Measurements from ENCODE around the gene DLG4.

The DLG4 gene

DNA sequence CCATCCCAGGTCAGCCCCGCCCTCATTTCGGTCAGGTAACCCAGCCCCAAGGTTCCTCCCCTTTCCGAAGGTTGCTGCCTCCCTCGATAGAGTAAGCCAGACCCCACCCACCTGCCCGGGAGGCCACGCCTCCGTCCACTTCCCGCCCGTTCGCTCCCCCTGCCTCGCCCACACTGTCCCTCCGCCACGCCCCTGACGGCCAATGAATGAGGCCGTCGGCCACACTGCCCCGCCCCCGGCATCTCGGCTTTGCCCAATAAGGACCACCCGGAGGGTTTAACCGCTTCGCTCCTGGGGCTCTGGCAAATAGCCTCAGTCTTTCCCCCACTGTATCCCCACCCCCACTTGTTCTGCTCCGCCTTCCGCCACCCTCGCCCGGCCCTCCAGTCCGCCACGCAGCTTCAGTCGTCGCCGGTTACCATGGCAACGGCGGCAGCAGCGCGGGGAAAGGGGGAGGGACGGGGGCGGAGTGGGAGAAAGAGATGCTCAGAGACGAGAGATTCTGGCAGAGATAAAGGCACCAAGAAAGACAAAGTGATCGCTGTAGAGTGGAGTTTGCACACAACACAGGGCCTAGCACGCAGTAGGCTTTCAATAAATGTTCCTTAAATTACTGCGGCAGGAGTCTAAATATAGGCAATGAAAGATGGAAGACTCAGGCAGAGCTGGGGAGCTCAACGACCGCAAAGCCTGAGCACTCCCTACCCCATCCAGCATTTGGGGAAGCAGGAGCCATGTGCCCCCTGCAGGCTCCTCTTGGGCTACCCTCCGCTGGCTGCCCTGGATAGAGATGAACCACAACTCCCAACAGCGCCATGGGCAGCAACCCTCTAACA, 5.1 kb downstream of the DLG4 start:
- H3K9ac ChIP-seq (ENCODE audit: low read length): no peak overlapping the region
- H3K4me1 ChIP-seq (ENCODE audit: control insufficient read depth, insufficient read depth, low read length): peaks cover 24% of the 10 kb centered on the region
- H3K27ac ChIP-seq (ENCODE audit: low read depth, low read length): peak overlapping the region; percentile 87
- H3K36me3 ChIP-seq (ENCODE audit: control insufficient read depth, insufficient read depth, low read length): no peaks in the 10 kb centered on the region
- H3K4me3 ChIP-seq (ENCODE audit: low read length): peak overlapping the region; percentile 67
- H3K27me3 ChIP-seq (ENCODE audit: control insufficient read depth, insufficient read depth, low read length): peaks cover 3% of the 10 kb centered on the region

- Histone ChIP-seq H3K36me3 (ENCODE audit: control insufficient read depth, insufficient read depth, low read length) (no peaks in the 10 kb centered on the region), H3K4me1 (ENCODE audit: control insufficient read depth, insufficient read depth, low read length) (peaks cover 21% of the 10 kb centered on the region), H3K27me3 (ENCODE audit: control insufficient read depth, insufficient read depth, low read length) (peaks cover 3% of the 10 kb centered on the region), H3K27ac (ENCODE audit: low read depth, low read length) (peak overlapping the region; percentile 87), H3K9ac (ENCODE audit: low read length) (no peak overlapping the region), H3K4me3 (ENCODE audit: low read length) (peak overlapping the region; percentile 67)
Observed at GRCh38 chr17:7213895-7214299, 5.7 kb downstream of the DLG4 start.

DNA sequence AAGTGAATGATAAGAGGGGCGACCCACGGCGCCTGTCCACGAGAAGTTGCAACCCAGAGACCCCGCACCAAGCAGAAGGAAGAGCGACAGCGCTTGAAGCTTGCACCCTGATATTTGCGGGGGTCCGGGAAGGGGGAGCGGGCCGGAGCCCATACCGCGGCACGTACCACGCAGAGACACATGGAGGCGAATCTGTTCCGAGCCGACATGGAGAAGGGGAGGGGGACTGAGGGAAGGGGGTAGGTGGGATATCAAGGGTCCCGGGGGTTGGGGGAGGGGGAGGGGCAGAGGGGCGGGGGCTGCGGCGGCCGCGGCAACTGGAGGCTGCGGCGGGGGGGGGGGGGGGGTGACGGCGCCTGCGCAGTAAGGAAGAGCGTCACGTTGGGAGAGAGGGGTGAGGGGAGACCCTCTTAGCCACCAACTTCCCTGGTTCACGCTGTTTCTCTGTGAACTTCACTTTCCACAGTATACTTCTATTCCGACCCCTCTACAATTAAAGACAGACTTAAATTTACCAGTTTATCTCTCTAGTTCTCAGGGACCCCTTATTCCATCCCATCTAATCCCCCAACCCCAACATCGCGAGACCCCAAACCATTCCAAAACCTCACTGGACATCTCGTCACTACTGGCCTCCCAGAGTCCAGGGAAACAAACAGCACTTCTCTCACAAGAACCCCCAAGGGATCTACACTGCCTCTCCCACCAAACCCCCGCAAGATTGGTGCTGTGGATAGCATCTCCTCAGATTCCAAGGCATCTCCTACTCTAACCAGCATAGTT, 8.0 kb downstream of the DLG4 start:
- Histone ChIP-seq H3K4me1 (ENCODE audit: control insufficient read depth, insufficient read depth, low read length) (peaks cover 17% of the 10 kb centered on the region), H3K9ac (ENCODE audit: low read length) (no peak overlapping the region), H3K4me3 (ENCODE audit: low read length) (no peak overlapping the region), H3K27ac (ENCODE audit: low read depth, low read length) (no peak overlapping the region), H3K27me3 (ENCODE audit: control insufficient read depth, insufficient read depth, low read length) (peaks cover 3% of the 10 kb centered on the region), H3K36me3 (ENCODE audit: control insufficient read depth, insufficient read depth, low read length) (no peaks in the 10 kb centered on the region)

GRCh38 chr17:7208754-7209460, 10.7 kb downstream of the DLG4 start:
- no peak overlapping the region for H3K27ac ChIP-seq (ENCODE audit: low read depth, low read length)
- peaks cover 11% of the 10 kb centered on the region for H3K4me1 ChIP-seq (ENCODE audit: control insufficient read depth, insufficient read depth, low read length)
- no peak overlapping the region for H3K4me3 ChIP-seq (ENCODE audit: low read length)
- H3K36me3 ChIP-seq (ENCODE audit: control insufficient read depth, insufficient read depth, low read length): no peaks in the 10 kb centered on the region
- no peak overlapping the region for H3K9ac ChIP-seq (ENCODE audit: low read length)
- H3K27me3 ChIP-seq (ENCODE audit: control insufficient read depth, insufficient read depth, low read length): peaks cover under 1% of the 10 kb centered on the region

GRCh38 chr17:7208027-7208571, 11.5 kb downstream of the DLG4 start:
- Histone ChIP-seq H3K4me1 (ENCODE audit: control insufficient read depth, insufficient read depth, low read length) (peaks cover 7% of the 10 kb centered on the region), H3K4me3 (ENCODE audit: low read length) (no peak overlapping the region), H3K9ac (ENCODE audit: low read length) (no peak overlapping the region), H3K27me3 (ENCODE audit: control insufficient read depth, insufficient read depth, low read length) (no peaks in the 10 kb centered on the region), H3K36me3 (ENCODE audit: control insufficient read depth, insufficient read depth, low read length) (no peaks in the 10 kb centered on the region), H3K27ac (ENCODE audit: low read depth, low read length) (no peak overlapping the region)

GRCh38 chr17:7207120-7208001, 12.3 kb downstream of the DLG4 start:
- no peaks in the 10 kb centered on the region for H3K27me3 ChIP-seq (ENCODE audit: control insufficient read depth, insufficient read depth, low read length)
- peaks cover 7% of the 10 kb centered on the region for H3K4me1 ChIP-seq (ENCODE audit: control insufficient read depth, insufficient read depth, low read length)
- H3K36me3 ChIP-seq (ENCODE audit: control insufficient read depth, insufficient read depth, low read length): peaks cover 5% of the 10 kb centered on the region
- H3K27ac ChIP-seq (ENCODE audit: low read depth, low read length): no peak overlapping the region
- no peak overlapping the region for H3K4me3 ChIP-seq (ENCODE audit: low read length)
- H3K9ac ChIP-seq (ENCODE audit: low read length): no peak overlapping the region

DNA sequence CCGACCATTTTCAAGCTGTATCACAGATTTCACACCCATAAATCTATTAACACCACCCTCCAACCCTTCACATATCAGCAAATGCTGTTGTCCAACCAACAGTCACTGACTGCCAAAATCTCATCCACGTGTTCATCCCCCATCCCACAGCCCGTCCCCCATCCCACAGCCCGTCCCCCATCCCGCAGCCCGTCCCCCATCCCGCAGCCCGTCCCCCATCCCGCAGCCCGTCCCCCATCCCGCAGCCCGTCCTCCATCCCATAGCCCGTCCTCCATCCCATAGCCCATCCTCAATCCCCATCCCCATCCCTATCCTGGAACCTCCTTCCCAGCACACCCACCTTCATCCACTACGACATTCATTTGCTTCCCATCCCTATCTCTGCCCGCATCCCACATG, 14.1 kb downstream of the DLG4 start:
- H3K9ac ChIP-seq (ENCODE audit: low read length): no peak overlapping the region
- H3K27me3 ChIP-seq (ENCODE audit: control insufficient read depth, insufficient read depth, low read length): no peaks in the 10 kb centered on the region
- H3K36me3 ChIP-seq (ENCODE audit: control insufficient read depth, insufficient read depth, low read length): peaks cover 5% of the 10 kb centered on the region
- H3K4me1 ChIP-seq (ENCODE audit: control insufficient read depth, insufficient read depth, low read length): peaks cover 3% of the 10 kb centered on the region
- H3K4me3 ChIP-seq (ENCODE audit: low read length): peak overlapping the region; percentile 61
- H3K27ac ChIP-seq (ENCODE audit: low read depth, low read length): peak overlapping the region; percentile 65

- Histone ChIP-seq H3K4me3 (ENCODE audit: low read length) (peak overlapping the region; percentile 61), H3K27ac (ENCODE audit: low read depth, low read length) (peak overlapping the region; percentile 65), H3K4me1 (ENCODE audit: control insufficient read depth, insufficient read depth, low read length) (peaks cover 3% of the 10 kb centered on the region), H3K36me3 (ENCODE audit: control insufficient read depth, insufficient read depth, low read length) (peaks cover 5% of the 10 kb centered on the region), H3K9ac (ENCODE audit: low read length) (no peak overlapping the region), H3K27me3 (ENCODE audit: control insufficient read depth, insufficient read depth, low read length) (no peaks in the 10 kb centered on the region)
Observed at GRCh38 chr17:7204828-7205461, 14.7 kb downstream of the DLG4 start.

GRCh38 chr17:7204336-7204735, 15.3 kb downstream of the DLG4 start:
- Histone ChIP-seq H3K4me3 (ENCODE audit: low read length) (peak overlapping the region; percentile 22), H3K4me1 (ENCODE audit: control insufficient read depth, insufficient read depth, low read length) (peaks cover 3% of the 10 kb centered on the region)

GRCh38 chr17:7203391-7203790, 16.2 kb downstream of the DLG4 start:
- peaks cover 5% of the 10 kb centered on the region for H3K36me3 ChIP-seq (ENCODE audit: control insufficient read depth, insufficient read depth, low read length)
- no peak overlapping the region for H3K9ac ChIP-seq (ENCODE audit: low read length)
- peaks cover 3% of the 10 kb centered on the region for H3K4me1 ChIP-seq (ENCODE audit: control insufficient read depth, insufficient read depth, low read length)
- no peaks in the 10 kb centered on the region for H3K27me3 ChIP-seq (ENCODE audit: control insufficient read depth, insufficient read depth, low read length)
- no peak overlapping the region for H3K27ac ChIP-seq (ENCODE audit: low read depth, low read length)
- no peak overlapping the region for H3K4me3 ChIP-seq (ENCODE audit: low read length)

More at GRCh38 chr17:7204336-7204735, 15.3 kb downstream of the DLG4 start:
- H3K9ac ChIP-seq (ENCODE audit: low read length): no peak overlapping the region
- H3K27me3 ChIP-seq (ENCODE audit: control insufficient read depth, insufficient read depth, low read length): no peaks in the 10 kb centered on the region
- peaks cover 5% of the 10 kb centered on the region for H3K36me3 ChIP-seq (ENCODE audit: control insufficient read depth, insufficient read depth, low read length)
- peak overlapping the region; percentile 65 for H3K27ac ChIP-seq (ENCODE audit: low read depth, low read length)

Data from rectal smooth muscle tissue (tissue), 1 donor.